ENCODE results near the gene RPRD1B. TPM values are rescaled to one million over a fixed set of nuclear protein-coding genes. Genes with fewer than 3 reads are reported as not detected.

The RPRD1B gene
- total and polyA plus RNA-seq, 2 of the 13 experiments (the other 11 are each of a cell fraction or from before 2014, with no cell fraction given) = 31.1 to 41.5 TPM

- no peaks in the 10 kb centered on the region for H3K27me3 ChIP-seq (ENCODE audit: control insufficient read depth in 1 of 2, insufficient read depth in 2 of 2, low read length in 2 of 2)
- peaks cover 33 to 89% of the 10 kb centered on the region in 2 experiments for H3K36me3 ChIP-seq (replicated peaks in 1 of 2; ENCODE audit: control insufficient read depth in 1 of 2, insufficient read depth in 2 of 2, low read length in 2 of 2)
- in situ Hi-C loops (cut with HindIII; ENCODE audit: extremely low pct_ligation_motif_present, low pct_unique_long_range_greater_than_20kb) (no loop called here), intact Hi-C loops (cut with micrococcal nuclease; ENCODE audit: unreplicated experiment) (no loop called here)
- ChIA-PET POLR2A (interaction anchor here (1.5 to 1.6 kb wide), 2 partner anchors 10 to 100 kb away, joined by 6 to 7 read pairs; partner anchors contain the start of genes RPRD1B and TTI1), CTCF (ENCODE audit: low intra/inter-chr PET ratio, low total read pairs) (no interaction called here)
- no peak overlapping the region for H3K4me3 ChIP-seq (replicated peaks in 1 of 3; ENCODE audit: insufficient read depth in 1 of 3, low read depth in 2 of 3, low read length in 3 of 3)
- no peak overlapping the region for H3K4me2 ChIP-seq (ENCODE audit: low read depth, low read length)
- no TSS peak for BruUV-seq (replicated peaks)
- H3K4me1 ChIP-seq (ENCODE audit: insufficient read depth, low read length) = peaks cover 10% of the 10 kb centered on the region
- no peak overlapping the region for H3K9ac ChIP-seq (ENCODE audit: insufficient read depth, low read depth, low read length)
- DNase-seq (ENCODE audit: low spot score) (no peak), FAIRE-seq (no peak), ATAC-seq (peak; percentile 60)
- TF ChIP-seq ZNF652 (CRISPR knock-in tag; IDR thresholded peaks at IDR 0.05; ENCODE audit: borderline replicate concordance, low read depth) (no peak), IRX3 (CRISPR knock-in tag; IDR thresholded peaks at IDR 0.05; ENCODE audit: borderline replicate concordance, low read depth) (no peak), HOXA9 (CRISPR knock-in tag; IDR thresholded peaks at IDR 0.05; ENCODE audit: borderline replicate concordance) (0 out of 2 replicates have a peak, but pooled peaks have one; percentile 14), FOSL2 (CRISPR knock-in tag; IDR thresholded peaks at IDR 0.05) (0 out of 2 replicates have a peak, but pooled peaks have one; percentile 27)
- peaks cover 94% of the 10 kb centered on the region for H3K79me2 ChIP-seq (ENCODE audit: insufficient read depth, low read length)
- no peak overlapping the region for H3K27ac ChIP-seq (ENCODE audit: extremely low read length, insufficient read depth, low read length)
- H2AFZ ChIP-seq (ENCODE audit: low read length) = no peak overlapping the region
- 97% methylated on average over 10 of the region's 10 CpGs for WGBS (ENCODE audit: low lambda C conversion rate)
- H3K9me3 ChIP-seq (ENCODE audit: low read length) = no peaks in the 10 kb centered on the region
- H4K20me1 ChIP-seq (ENCODE audit: insufficient read depth, low read length) = peaks cover 5% of the 10 kb centered on the region; the same call in 1 of the 2 replicates
Observed at GRCh38 chr20:38043512-38044300, 10.2 kb downstream of the RPRD1B start.

- BruUV-seq (replicated peaks) = no TSS peak
- intact Hi-C loops (cut with micrococcal nuclease; ENCODE audit: unreplicated experiment) = no loop called here
- H2AFZ ChIP-seq (ENCODE audit: low read length) = no peak overlapping the region
- ChIA-PET POLR2A (interaction anchor here (1.5 to 1.6 kb wide), 2 partner anchors 11 to 99 kb away, joined by 6 to 7 read pairs; partner anchors contain the start of genes RPRD1B and TTI1), CTCF (ENCODE audit: low intra/inter-chr PET ratio, low total read pairs) (no interaction called here)
- no peaks in the 10 kb centered on the region for H4K20me1 ChIP-seq (ENCODE audit: insufficient read depth, low read length)
- H3K27ac ChIP-seq (ENCODE audit: extremely low read length, insufficient read depth, low read length) = no peak overlapping the region
- peaks cover 88% of the 10 kb centered on the region for H3K79me2 ChIP-seq (ENCODE audit: insufficient read depth, low read length)
- 98% methylated on average over 3 of the region's 3 CpGs for WGBS (ENCODE audit: low lambda C conversion rate)
- no peak overlapping the region for H3K9ac ChIP-seq (ENCODE audit: insufficient read depth, low read depth, low read length)
- H3K4me1 ChIP-seq (ENCODE audit: insufficient read depth, low read length) = peaks cover 13% of the 10 kb centered on the region
- no peak for DNase-seq (ENCODE audit: low spot score)
- no peaks in the 10 kb centered on the region for H3K27me3 ChIP-seq (ENCODE audit: control insufficient read depth in 1 of 2, insufficient read depth in 2 of 2, low read length in 2 of 2)
- no peak for ATAC-seq
- in situ Hi-C loops (cut with HindIII; ENCODE audit: extremely low pct_ligation_motif_present, low pct_unique_long_range_greater_than_20kb) = no loop called here
- no peak overlapping the region for H3K4me3 ChIP-seq (replicated peaks in 1 of 3; ENCODE audit: insufficient read depth in 1 of 3, low read depth in 2 of 3, low read length in 3 of 3)
- FAIRE-seq = no peak
- H3K36me3 ChIP-seq (replicated peaks in 1 of 2; ENCODE audit: control insufficient read depth in 1 of 2, insufficient read depth in 2 of 2, low read length in 2 of 2) = peaks cover 33 to 89% of the 10 kb centered on the region in 2 experiments
- no peaks in the 10 kb centered on the region for H3K9me3 ChIP-seq (ENCODE audit: low read length)
- H3K4me2 ChIP-seq (ENCODE audit: low read depth, low read length) = no peak overlapping the region
- TF ChIP-seq ZSCAN5A (CRISPR knock-in tag; IDR thresholded peaks at IDR 0.05; ENCODE audit: borderline replicate concordance) (no peak), KAT2B (IDR thresholded peaks at IDR 0.05; ENCODE audit: borderline replicate concordance, low read depth, low read length) (no peak), SALL1 (CRISPR knock-in tag; IDR thresholded peaks at IDR 0.05) (no peak), AHDC1 (CRISPR knock-in tag; IDR thresholded peaks at IDR 0.05; ENCODE audit: borderline replicate concordance) (no peak)
Observed at GRCh38 chr20:38044685-38045084, 11.1 kb downstream of the RPRD1B start.
